Stimulated activated CD8-positive, alpha-beta memory T cell treated with anti-CD3 and anti-CD28 coated beads, Interleukin-12 subunit alpha, Interleukin-12 subunit beta, amount 100 ng/mL, for 1 hour (primary cell): Measurements from ENCODE around the gene ANKLE1.

Experiments used
- DNase-seq: peaks from one replicate; pipeline ENCODE4 v3.0.0-alpha.2; 2020; ENCODE audit warnings: low read depth

ANKLE1 gene

DNA sequence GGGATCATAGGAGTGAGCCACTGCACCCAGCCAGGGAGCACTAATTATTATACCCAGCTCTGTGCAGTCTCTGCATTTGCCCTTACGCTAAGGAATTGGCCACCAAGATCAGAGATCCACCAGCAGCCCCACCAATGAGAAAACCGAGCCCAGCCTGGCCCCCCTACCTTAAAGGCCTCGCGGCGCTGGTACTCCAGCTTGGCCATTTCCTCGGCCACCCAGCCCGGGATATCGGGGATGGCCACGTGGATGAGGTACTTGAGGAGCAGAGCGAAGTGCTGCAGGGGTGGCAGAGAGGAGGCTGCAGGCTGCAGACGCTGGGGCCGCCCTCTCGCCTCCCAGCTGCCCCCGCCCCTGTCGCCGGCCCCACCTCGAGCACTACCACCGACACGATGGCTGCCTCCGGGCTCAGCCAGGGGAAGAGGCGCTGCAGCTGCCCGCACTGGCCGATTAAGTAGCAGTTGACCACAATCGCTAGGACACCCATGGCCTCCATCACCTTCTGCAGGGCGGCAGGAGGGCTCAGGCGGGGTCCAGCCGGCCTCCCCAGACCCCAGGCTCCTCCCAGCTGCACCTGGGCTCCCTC is 45.5 kb downstream of the ANKLE1 start:
- DNase-seq, result no peak

DNA sequence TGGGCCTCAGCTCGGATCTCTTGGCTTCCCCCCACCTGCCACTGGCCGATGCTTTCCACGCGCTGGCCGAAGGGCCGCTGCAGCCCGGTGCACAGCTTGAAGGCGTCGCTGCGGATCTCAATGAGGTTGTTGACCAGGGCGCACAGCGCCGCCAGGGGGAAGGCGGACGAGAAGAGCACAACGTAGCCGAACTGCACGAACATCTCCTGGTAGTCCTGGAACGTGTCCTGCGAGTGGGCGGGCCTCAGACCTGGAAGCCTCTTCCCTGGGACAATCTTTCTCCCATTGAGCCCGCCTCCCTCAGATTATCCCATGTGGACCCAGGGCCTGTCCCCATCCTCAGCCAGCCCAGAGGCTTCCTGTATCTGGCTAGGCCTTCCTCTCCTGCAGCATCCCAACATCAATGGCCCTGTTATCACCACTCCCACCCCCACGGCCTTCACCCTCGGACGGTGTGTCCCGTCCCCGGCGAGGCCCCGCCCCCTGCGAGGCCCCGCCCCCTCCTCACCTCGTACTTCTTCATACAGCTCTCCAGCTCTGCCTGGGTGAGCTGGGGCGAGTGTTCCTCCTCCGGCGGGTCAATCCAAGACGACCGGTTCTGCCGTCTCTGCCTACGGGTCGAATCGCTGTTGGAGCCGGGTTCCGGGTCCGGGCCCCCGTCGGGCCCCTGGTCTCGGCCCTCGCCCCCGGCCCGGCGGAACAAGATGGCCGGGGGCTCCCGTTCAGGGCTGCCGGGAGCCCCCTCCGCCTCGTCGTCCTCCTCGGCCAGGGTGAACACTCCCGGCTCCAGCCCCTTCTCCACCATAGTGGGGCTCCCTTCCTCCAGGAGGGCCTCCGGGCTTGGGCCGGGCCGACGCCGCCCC is 46.2 kb downstream of the ANKLE1 start:
- no peak for DNase-seq

DNA sequence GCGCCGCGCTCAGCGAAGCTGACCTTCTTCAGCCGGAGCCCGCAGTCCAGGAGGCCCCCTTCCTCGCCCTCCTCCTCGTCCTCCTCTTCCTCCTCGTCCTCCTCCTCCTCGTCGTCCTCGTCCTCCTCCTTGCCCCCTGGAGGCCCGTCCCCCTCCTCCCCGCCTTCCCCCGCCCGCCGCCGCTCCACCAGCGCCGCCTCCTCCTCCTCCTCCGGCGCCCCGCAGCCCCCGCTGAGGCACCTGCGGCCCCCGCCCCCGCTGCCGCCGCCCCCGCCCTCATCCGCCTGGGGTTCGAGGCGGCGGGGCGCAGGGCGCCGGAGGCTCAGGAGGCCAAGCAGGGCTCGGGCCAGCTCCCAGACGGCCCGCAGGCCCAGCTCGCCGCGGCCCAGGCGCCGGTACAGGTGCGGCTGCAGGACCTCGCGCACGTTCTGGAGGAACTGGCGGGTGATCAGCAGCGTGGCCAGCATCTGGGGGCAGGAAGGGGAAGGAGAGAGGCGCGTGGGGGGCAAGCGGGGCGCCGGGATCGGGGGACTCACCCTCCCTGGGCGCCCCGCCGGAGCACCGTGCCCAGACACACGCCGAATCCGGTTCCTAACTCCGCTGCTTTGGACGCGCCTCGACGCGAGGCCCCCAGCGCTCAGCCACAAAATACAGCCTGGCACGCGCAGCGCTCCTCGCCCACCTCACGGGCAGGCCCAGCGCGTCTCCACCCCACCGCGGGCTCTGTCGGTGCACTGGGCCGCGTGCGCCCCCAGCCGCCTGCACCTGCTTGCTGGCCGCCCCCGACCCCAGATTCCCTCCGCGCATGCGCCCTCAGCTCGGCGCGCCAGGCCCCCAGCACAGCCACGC is 47.0 kb downstream of the ANKLE1 start:
- no peak for DNase-seq

DNA sequence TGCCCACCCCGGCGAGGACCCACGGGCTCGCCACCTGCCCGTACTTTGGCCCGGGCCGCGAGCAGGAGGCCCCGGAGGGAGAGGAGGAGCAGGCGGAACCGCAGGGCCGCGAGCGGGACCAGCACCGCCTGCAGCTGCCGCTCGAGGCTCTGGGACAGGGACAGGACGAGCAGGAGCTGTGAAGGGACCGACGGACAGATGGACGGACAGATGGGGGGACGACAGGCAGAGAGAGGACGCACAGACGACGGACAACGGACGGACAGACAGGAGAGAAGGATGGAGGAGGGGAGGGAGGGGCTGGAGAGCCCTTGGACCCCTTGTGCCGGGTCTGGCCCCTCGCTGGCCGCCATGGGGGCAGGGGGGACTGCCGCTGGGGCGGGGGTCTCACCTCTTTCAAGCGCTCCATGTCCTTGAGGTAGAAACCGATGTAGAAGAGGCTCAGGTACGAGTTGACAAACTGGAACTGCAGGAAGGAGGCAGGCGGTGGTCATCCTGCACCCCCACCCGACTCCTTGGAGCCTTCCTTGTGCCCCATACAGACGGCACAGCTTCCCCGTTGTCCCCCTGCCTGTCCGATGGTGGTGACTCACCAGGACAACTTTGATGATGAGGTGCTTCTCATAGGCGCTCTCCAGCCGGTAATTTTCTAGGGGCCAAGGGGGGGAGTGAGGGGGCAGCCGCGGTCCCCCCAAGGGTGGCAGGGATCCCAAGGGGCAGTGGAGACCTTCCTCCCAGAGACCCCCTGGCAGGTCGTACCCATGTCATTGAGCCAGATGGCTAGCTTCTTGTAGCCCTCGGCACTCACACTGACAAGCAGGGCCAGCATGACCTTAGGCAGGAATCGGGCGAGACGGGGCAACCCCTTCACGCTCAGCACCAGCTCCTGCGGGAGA is 47.9 kb downstream of the ANKLE1 start:
- DNase-seq, result no peak

DNA sequence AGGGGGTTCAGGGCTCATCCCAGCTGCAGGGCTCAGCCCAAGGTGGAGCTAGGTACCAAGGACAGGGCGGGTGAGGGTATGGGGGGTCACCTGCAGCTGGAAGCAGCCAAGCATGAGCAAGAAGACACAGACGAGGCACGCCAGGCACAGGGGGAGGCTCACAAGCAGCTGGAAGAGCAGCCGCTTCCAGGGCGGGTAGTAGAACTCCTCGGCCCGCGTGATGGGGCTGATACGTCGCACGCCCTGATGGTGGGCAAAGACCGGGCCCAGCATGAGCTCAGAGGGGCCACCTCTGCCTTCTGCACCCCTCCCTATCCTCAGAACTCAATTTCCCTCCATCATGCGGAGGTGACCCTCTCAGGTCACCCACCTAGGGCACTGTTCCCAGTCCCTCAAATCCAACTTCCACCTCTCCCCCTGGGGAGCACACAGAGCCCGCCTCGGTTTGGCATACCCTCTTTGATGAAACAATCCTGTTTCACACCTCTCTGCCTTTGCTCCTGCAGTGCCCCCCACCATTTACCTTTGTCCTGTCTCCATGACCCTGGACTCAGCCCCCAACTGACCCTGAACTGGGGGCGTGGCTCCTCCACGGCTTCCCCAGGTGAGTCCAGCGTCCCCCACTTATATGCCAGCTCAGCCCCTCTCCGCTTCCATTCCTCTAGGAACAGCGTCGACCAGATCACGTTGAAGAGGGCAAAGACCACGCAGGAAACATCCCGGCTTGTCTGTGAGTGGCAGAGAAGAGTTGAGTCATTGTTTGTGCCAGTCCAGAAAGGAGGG is 48.8 kb downstream of the ANKLE1 start:
- DNase-seq, result no peak

DNA sequence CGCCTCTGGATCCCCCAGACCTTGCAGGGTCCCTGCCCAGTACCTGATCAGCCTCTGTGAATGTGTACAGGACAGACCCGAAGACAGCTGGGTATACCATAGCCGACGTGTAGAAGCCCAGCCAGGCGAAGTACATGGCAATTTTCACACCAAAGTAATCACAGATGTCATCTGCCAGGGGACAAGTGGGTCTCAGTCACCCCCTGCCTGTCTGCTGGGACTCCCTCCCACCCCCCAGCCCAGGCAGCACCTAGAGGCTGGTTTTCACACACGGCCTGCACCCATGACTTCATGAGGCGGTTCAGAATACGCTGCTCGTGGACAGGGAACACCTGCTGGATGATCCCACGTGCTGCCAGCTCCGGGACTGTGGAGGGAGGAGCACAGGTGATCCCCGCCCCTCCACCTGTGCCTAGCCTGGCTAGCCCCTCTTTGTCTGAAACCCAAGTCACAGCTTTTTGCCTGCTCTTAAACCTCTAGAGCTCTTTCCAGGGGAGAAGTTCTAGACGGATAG is 49.4 kb downstream of the ANKLE1 start:
- no peak for DNase-seq

DNA sequence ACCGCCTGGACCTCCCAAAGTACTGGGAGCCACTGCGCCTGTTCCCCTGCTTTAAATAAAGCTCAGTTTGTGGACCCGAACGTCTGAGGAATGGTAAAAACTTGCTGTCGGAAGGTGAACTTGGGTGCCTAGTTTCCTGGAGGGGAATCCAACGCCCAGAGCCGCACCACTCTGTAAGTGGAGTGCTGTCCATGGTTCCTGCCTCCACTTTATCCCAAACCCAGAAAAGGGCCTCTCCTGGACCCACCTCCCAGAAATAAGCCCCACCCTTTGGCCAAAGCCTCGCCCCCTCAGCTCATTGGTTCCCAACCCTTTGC is 50.6 kb downstream of the ANKLE1 start:
- no peak for DNase-seq

DNA sequence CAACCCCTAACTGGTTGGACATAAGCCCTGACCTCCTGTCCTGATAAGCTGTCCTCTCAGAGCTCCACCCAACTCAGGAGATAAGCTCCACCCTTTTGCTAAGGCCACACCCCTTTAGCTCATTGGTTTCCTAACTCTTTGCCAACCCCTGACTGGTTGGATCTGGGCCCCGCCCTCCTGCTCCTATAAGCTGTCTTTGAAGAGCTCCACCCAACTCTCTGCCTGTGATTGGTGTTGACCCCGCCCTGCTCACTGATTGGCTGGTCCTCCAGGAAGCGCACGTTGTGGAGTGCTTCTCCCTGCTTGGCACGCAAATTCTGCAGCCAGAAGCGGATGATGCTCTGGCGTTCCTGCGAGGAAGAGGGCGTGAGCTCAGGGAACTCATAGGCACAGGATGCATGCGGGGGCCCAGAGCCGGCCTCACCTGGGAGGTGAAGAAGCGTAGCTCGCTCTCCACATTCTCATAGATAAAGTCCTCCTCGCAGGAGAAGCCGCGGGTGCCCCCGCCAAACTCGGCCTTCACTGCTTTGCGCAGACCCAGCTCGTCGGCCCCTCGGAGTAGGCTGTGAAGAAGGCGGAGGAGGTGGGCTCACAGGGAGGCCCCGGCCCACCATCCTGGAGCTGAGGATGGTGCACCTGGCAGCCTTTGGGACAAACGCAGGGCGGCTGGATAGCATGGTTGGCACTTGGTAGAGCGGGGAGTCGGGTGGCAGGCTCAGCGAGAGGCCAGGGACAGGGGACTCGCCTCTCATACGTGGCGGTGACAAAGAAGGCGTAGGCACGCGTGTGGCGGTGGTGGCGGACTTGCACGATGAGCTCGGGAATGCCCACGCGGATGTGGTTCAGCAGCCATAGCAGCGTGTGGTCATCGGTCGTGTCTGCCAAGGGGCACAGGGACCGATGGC is 51.2 kb downstream of the ANKLE1 start:
- DNase-seq, result no peak

DNA sequence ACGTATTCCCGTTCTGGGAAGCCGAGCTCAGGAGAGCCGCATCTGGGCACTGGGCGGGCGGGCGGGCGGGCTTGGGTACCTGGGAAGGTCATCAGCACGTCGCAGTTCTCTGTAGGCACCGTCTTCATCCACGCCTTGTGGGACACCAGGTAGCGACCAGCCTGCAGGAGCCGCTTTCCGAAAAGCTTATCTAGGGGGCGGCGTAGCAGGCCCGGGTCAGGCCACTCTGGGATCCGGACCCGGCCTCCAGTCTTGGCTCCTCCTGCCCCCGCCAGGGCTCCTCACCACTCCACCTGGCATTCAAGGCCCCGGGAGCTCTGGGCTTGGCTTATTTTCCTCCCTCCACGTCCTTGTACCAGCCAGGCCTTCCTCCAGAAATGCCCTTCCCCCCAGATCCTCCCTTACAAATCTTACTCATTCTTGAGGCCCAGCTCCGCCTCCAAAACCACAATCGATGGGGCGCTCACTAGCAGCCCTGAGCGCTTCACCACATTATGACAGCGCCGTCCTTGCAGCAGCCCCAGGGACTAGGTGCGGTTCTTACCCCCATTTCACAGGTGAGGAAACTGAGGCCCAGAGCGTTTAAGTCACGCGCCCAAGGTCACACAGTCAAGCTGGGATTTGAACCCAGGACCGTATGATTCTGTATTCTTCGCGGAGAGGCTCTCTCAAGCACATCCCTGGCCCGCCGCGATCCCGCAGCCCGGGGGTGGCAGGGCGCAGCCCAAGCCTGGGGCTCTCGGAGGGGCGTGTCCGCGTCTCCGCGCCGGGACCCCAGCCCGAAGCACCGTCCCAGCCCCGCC is 52.1 kb downstream of the ANKLE1 start:
- peak; percentile 49 for DNase-seq

DNA sequence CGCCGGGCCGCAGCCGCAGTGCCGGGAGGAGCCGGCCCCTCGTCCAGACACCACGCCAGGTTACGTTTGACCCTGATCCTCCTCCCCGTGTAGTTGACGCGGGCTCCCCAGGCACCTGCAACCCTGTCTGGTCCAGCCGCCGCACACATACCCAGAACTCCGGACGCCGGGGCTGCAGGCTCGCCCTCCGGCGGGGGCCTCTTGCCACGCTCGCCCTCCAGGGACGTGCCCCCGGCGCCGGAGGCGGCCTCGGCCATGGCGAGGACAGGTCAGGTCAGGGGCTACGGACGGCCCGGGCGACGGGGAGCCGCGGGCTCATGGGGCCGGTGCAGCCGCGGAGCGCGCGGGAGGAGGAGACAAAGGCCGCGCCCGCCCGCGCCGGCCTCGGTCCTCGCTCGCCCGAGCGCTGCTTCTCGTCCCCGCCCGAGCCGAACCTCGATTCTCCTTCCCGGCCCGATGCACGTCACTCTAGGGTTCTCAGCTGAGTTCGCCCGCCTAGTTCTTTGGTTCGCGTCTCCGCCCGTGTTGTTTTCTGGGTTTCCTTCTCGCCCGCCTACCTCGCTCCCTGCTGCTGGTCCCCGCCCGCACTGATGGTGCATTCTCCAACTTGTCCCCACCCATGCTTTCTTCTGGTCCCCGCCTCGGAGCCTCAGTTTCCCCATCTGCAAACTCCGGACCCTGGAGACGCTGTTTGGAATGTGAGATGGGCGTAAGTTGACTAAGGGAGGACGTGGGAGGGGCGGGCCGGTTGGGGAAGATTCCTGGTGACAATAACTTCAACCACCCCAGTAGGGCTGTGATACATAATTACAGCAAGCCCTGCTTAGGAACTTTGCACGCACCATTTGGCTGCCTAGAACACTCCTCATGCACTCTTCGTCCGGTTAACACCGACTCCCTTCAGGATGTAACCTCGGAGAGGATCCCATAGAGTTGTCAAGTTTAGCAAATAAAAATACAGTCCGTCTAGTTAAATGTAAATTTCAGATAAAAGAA is 53.0 kb downstream of the ANKLE1 start, which contains the start of gene ANO8:
Gene ANO8, minus strand, starts transcription at position 442 of the 996 bp plus-strand sequence. Its CDS starts 185 bp downstream, at position 257.
- peak; percentile 91 for DNase-seq

DNA sequence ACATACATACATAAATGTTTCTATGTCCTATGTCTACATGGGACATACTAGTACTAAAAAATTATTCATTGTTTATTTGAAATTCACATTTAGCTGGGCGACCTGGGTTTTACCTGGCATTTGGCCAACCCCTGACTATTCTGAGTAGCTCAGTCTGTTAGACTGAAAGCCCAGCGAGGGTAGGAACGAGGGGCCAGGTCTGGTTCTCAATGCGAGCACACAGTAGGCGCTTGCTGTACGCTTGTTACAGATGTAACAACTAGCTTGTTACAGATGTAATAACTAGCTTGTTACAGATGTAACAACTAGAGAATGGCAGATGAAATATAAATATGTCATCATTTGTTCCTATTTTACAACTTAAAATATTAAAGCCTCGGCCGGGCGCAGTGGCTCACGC is 53.9 kb downstream of the ANKLE1 start:
- no peak for DNase-seq
